Retina (tissue), 1 donor: ENCODE results near the gene FAM13A.

Source experiments
- DNase-seq: peaks from one replicate; pipeline ENCODE4 v3.0.0-alpha.2; 2016

FAM13A gene

GRCh38 chr4:88705223-88705622 is 351.8 kb downstream of the FAM13A start:
- DNase-seq = no peak

GRCh38 chr4:88702782-88703181 is 354.2 kb downstream of the FAM13A start:
- DNase-seq = no peak

GRCh38 chr4:88698519-88698918 is 358.5 kb downstream of the FAM13A start:
- DNase-seq = no peak

- peak; percentile 84 for DNase-seq
These were observed 359.2 kb downstream of the FAM13A start, which contains the start of gene NAP1L5 for GRCh38 chr4:88697588-88698329. TSS of gene NAP1L5 (minus strand) at chr4:88697829. CDS start at chr4:88697754, 75 bp downstream.

- no peak for DNase-seq
These were observed 359.8 kb downstream of the FAM13A start for GRCh38 chr4:88697141-88697540.

- peak; percentile 5 for DNase-seq
These were observed 360.4 kb downstream of the FAM13A start for GRCh38 chr4:88696630-88697029.

GRCh38 chr4:88693792-88694191 is 363.2 kb downstream of the FAM13A start:
- no peak for DNase-seq

- DNase-seq = no peak
These were observed 366.6 kb downstream of the FAM13A start for GRCh38 chr4:88690355-88690754.

- no peak for DNase-seq
These were observed 375.8 kb downstream of the FAM13A start for GRCh38 chr4:88681209-88681608.
